Progenitor cell of endocrine pancreas (in vitro differentiated cells): ENCODE results near the gene SPPL3. TPM values are rescaled to one million over a fixed set of nuclear protein-coding genes. Genes with fewer than 3 reads are reported as not detected.

ENCODE experiments used
- DNase-seq: peaks from one replicate; pipeline ENCODE4 v3.0.0; 2021; ENCODE audit warnings: low spot score; ENCODE audit not compliant: unreplicated experiment
- H3K27ac Mint-ChIP-seq: 2 replicates; pipeline ENCODE4 v1.8.0; 2021; ENCODE audit warnings: mild to moderate bottlenecking, moderate library complexity, mixed read lengths
- H3K27me3 Mint-ChIP-seq: 2 replicates; pipeline ENCODE4 v1.8.0; 2021; ENCODE audit warnings: mixed read lengths
- H3K36me3 Mint-ChIP-seq: 2 replicates; pipeline ENCODE4 v1.8.0; 2022; ENCODE audit warnings: mixed read lengths; ENCODE audit not compliant: insufficient read depth
- H3K4me1 Mint-ChIP-seq: 2 replicates; pipeline ENCODE4 v1.8.0; 2021; ENCODE audit warnings: low read depth, mixed read lengths
- H3K4me3 Mint-ChIP-seq: 2 replicates; pipeline ENCODE4 v1.8.0; 2021; ENCODE audit warnings: low read depth, mild to moderate bottlenecking, moderate library complexity, mixed read lengths
- H3K9me3 Mint-ChIP-seq: 2 replicates; pipeline ENCODE4 v1.8.0; 2021; ENCODE audit warnings: low read depth, mixed read lengths
- total RNA-seq: library from RNA; stranded (reverse); gene quantifications from 2 replicates; pipeline ENCODE4 v1.2.1, GENCODE V29; 2021
- TF ChIP-seq, protein P1 (sequence below): fragments of 200-600 bp; sonication (generic); IDR thresholded peaks from one replicate; pipeline ENCODE4 v1.5.0; 2021; ENCODE audit warnings: antibody characterized with exemption, mild to moderate bottlenecking; ENCODE audit not compliant: unreplicated experiment

Gene SPPL3
- total RNA-seq, 1 donor from 2014 or later = 70.2 TPM

GRCh38 chr12:120718055-120718454 is 186.1 kb downstream of the SPPL3 start:
- H3K27me3 Mint-ChIP-seq = no peaks in the 10 kb centered on the region
- H3K36me3 Mint-ChIP-seq = peaks cover 45% of the 10 kb centered on the region
- no peak overlapping the region for H3K4me3 Mint-ChIP-seq
- TF ChIP-seq, protein P1, sequence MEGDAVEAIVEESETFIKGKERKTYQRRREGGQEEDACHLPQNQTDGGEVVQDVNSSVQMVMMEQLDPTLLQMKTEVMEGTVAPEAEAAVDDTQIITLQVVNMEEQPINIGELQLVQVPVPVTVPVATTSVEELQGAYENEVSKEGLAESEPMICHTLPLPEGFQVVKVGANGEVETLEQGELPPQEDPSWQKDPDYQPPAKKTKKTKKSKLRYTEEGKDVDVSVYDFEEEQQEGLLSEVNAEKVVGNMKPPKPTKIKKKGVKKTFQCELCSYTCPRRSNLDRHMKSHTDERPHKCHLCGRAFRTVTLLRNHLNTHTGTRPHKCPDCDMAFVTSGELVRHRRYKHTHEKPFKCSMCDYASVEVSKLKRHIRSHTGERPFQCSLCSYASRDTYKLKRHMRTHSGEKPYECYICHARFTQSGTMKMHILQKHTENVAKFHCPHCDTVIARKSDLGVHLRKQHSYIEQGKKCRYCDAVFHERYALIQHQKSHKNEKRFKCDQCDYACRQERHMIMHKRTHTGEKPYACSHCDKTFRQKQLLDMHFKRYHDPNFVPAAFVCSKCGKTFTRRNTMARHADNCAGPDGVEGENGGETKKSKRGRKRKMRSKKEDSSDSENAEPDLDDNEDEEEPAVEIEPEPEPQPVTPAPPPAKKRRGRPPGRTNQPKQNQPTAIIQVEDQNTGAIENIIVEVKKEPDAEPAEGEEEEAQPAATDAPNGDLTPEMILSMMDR = no peak
- peaks cover 31% of the 10 kb centered on the region for H3K4me1 Mint-ChIP-seq
- H3K9me3 Mint-ChIP-seq = no peaks in the 10 kb centered on the region
- no peak overlapping the region for H3K27ac Mint-ChIP-seq
- DNase-seq = no peak

GRCh38 chr12:120713861-120714482 is 190.2 kb downstream of the SPPL3 start:
- peaks cover 29% of the 10 kb centered on the region for H3K4me1 Mint-ChIP-seq
- TF ChIP-seq, protein P1 = peak; percentile 84
- no peak overlapping the region for H3K27ac Mint-ChIP-seq
- peak overlapping the region; percentile 52 for H3K4me3 Mint-ChIP-seq
- no peaks in the 10 kb centered on the region for H3K9me3 Mint-ChIP-seq
- no peaks in the 10 kb centered on the region for H3K27me3 Mint-ChIP-seq
- peak; percentile 56 for DNase-seq
- peaks cover 19% of the 10 kb centered on the region for H3K36me3 Mint-ChIP-seq

GRCh38 chr12:120712610-120713009 is 191.5 kb downstream of the SPPL3 start:
- H3K27me3 Mint-ChIP-seq = no peaks in the 10 kb centered on the region
- TF ChIP-seq, protein P1 = no peak
- H3K4me1 Mint-ChIP-seq = peaks cover 20% of the 10 kb centered on the region
- DNase-seq = no peak
- no peaks in the 10 kb centered on the region for H3K9me3 Mint-ChIP-seq
- no peak overlapping the region for H3K27ac Mint-ChIP-seq
- H3K36me3 Mint-ChIP-seq = peaks cover 15% of the 10 kb centered on the region
- peak overlapping the region; percentile 79 for H3K4me3 Mint-ChIP-seq

Other genes with a start within 250 kb of the SPPL3 start
- 174 and 187 TPM in 2 replicates for gene MLEC, start 217.2 kb downstream of the SPPL3 start, total RNA-seq
- 62.5 and 66.6 TPM in 2 replicates for gene UNC119B, start 193.9 kb downstream of the SPPL3 start, total RNA-seq
- gene ACADS, start 178.5 kb downstream of the SPPL3 start, total RNA-seq = 11.7 and 11.8 TPM in 2 replicates
- gene HNF1A, start 74.2 kb upstream of the SPPL3 start, total RNA-seq = 13.7 and 15.1 TPM in 2 replicates
- gene C12orf43, start 112.1 kb upstream of the SPPL3 start, total RNA-seq = 16.8 and 17.2 TPM in 2 replicates
- gene OASL, start 134.9 kb upstream of the SPPL3 start, total RNA-seq = not detected in 2 replicates
- not detected in 2 replicates for gene P2RX7, start 228.5 kb upstream of the SPPL3 start, total RNA-seq